Stimulated activated CD4-positive, alpha-beta T cell treated with anti-CD3 and anti-CD28 coated beads, Interleukin-15, amount 100 ng/mL, for 1 hour (primary cell): ENCODE measurements around the gene FPR1.
"Not testable (repeated sequence)": the region's sequence is repeated elsewhere in the genome, so short reads cannot be mapped to it uniquely, and the experiment has no call there.

Source experiments
- DNase-seq, 2 donors: peaks; one replicate each; pipeline ENCODE4 v3.0.0-alpha.2; 2020; ENCODE audit warnings: low read depth in 1 of 2, low spot score in 1 of 2

FPR1 gene

DNA sequence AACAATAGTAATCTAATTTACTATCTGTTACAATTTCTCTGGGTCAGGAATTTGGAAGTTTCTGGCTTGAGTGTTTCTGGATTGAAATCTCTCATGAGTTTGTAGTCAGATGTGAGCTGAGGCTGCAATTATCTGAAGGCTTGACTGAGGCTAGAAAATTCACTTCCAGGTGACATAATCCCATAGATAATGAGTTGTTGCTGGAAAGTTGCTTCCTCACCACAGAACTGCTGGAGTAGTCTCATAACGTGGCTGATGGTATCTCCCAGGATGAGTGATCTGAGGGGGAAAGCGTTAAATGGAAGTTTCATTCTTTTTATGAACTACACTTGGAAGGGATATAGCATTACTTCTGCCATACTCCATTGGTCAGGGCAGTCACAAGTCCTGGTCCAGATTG is 28.0 kb upstream of the FPR1 start:
- DNase-seq: no peak

DNA sequence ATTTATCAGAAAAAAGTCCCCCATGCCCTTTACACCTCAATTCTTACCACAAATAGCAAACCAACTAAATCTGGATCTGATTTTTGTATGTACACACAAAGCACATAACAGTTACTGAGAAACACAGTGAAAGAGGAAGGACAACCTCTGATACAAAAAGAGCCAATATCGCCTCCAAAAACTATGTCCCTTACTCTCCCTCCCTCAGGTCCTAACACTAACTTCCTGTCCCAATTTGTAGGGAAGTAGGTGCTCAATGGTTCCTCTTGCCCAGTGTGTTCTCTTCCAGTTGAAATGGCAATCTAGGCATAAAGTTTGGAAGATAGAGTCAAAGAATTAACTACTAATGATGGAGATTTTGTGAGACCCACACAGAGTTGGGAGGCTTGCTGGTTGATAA is 27.5 kb upstream of the FPR1 start:
- no peak for DNase-seq

DNA sequence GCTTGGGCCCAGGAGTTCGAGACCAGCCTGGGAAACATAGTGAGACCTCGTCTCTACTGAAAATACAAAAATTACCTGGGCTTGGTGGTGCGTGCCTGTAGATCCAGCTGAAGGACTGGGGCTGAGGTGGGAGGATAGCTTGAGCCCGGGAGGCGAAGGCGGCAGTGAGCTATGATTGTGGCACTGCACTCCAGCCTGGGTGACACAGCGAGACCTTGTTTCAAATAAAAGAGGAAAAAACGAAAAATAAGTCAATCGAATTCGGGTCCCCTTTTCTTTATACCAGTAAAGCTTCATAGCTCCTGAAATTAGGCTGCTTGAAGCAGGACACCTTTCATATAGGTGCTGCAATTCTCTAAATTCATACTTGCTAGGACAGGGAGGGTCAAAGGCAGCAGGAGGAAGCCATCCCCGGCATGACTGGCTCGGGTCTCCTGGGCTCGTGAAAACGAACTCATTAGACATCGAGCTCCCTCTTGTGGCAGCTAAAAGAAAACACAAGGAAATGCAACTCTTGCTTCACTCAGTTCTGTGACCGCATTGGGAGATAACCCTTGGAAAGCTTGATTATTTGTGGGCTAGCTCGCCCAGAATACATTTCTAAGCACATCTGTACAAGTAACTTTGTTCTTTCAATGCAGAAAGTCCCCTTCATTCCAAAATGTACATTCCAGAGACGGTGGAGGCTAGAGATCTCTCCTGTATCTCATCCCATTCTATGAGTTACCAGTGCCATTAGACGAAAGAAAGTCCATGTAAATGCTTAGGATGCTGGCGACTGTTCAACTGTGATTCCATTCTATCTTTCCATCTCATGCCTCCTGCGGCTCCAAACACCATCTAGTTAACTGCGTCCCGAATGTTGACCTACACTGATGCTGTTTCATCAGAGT is 26.1 kb upstream of the FPR1 start:
- DNase-seq: peak in 1 of 2 donors; percentile 10

- not testable (repeated sequence) for DNase-seq
Measured at GRCh38 chr19:51776561-51776960, 24.9 kb upstream of the FPR1 start.

- no peak for DNase-seq
Measured at GRCh38 chr19:51772977-51773376, 21.3 kb upstream of the FPR1 start.

DNA sequence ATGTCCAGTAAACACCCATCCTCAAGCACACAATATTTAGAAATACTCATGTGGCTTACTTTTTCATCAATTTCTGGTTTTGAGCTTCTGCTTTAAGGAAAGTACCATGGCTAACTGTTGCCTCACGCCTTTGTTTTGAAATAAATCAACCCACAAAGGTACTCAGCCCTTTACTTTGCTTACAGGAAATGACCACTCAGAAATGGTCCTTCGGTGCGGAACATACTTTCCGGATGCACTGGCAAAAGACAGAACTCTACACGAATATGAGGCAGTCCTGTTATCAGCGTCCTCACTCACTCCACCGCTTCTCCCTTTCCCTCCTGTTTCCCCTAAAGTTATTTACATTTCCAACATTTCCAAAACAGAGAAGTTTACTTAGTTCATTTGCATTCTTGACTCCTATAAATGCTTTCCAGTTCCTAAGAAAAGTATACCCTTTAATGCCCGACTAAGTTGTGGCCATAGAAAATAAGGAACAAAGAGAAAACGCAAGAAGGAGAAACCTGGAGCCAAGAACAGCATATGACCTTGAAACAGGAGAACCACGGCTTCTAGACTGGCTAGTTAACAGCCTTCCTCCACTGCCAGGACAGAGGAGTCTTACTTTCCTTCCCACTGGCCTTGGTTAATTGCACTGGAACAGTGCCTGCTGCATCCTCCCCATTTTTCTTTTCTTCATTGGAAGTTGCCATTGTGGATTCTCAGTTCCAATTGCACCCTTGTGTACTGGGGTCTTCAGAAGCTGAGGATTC is 19.9 kb upstream of the FPR1 start:
- DNase-seq: no peak

GRCh38 chr19:51766461-51766860 is 14.8 kb upstream of the FPR1 start:
- DNase-seq: no peak

DNA sequence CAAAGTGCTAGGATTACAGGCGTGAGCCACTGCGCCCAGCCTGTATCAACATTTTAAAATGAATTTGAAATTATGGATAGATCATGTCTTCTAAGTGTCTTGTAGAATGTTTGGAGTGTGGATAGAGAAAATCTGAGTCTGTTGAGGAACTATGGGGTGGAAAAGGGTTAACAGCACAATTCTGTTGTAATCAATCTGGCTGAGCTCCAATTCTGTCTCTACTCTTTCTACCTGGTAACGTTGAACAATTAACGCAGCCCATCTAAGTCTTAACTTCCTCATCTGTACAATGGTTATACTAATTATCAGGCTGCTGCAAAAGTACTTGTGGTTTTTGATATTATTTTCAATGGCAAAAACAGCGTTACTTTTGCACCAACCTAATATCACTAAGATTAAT is 13.4 kb upstream of the FPR1 start:
- DNase-seq: no peak

- no peak for DNase-seq
Measured at GRCh38 chr19:51761696-51762095, 10.0 kb upstream of the FPR1 start.

GRCh38 chr19:51760697-51761356 is 9.1 kb upstream of the FPR1 start, which contains the start of gene FPR2:
Gene FPR2, plus strand, starts transcription at chr19:51761180. Its CDS starts 7,479 bp downstream, at chr19:51768659.
- DNase-seq: no peak

DNA sequence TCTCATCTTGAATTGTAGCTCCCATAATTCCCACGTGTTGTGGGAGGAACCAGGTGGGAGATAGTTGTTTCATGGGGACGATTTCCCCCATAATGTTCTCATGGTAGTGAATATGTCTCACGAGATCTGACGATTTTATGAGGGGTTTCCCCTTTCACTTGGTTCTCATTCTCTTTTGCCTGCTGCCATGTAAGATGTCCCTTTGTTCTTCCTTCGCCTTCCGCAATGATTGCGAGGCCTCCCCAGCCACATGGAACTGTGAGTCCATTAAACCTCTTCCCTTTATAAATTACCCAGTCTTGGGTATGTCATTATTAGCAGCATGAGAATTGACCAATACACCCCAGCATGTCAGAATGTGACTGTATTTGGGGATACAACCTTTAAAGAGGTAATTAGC is 3.9 kb upstream of the FPR1 start:
- no peak for DNase-seq

- DNase-seq: no peak
Measured at GRCh38 chr19:51754770-51755169, 3.1 kb upstream of the FPR1 start.

GRCh38 chr19:51754109-51754508 is 2.4 kb upstream of the FPR1 start:
- no peak for DNase-seq

- no peak for DNase-seq
Measured at GRCh38 chr19:51750400-51751094, 1.1 kb downstream of the FPR1 start.

DNA sequence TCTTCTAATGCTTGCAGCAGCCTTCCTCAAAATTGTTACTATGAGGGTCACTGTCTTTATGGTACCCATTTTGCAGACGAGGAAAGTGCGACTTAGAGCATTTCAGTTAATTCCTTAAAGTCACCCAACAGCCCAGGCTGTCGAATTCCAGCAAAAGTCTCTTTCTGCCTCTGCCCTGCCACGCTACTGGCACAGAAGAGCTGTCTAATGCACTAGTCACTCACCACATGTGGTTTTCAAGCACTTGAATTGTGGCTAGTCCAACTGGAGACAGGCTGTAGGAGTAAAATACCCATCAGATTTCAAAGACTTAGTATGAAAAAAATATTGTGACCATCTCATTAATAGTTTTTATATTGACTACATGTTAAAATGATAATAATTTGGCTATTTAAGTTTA is 1.7 kb downstream of the FPR1 start:
- DNase-seq: no peak

GRCh38 chr19:51746731-51747130 is 4.9 kb downstream of the FPR1 start:
- no peak for DNase-seq

- DNase-seq: no peak
Measured at GRCh38 chr19:51743405-51743804, 8.3 kb downstream of the FPR1 start.

DNA sequence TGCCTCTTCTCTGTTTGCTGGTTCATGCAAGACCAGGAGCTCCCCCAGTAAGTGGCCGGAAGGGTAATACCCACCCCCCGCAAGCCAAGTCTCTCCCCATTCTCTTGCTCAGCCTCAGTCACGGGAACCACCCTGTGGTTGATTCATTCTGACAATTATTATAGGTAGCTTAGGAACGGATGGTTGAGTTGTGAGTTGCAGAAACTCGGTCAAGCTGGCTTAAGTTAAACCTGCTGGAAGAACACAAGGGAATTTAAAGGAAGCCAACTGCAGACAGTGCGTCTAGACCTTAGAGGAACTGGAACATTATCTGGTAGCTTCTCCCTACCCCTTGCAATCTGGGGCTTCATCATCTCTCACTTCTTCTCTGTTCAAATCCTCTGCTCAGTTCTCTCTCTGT is 8.9 kb downstream of the FPR1 start:
- no peak for DNase-seq

- no peak for DNase-seq
Measured at GRCh38 chr19:51740356-51740755, 11.3 kb downstream of the FPR1 start.

- DNase-seq: no peak
Measured at GRCh38 chr19:51739466-51740213, 12.0 kb downstream of the FPR1 start.
